Thoracic aorta (tissue), 2 donors: ENCODE data around the gene INO80D. TPM values are rescaled to one million over a fixed set of nuclear protein-coding genes. Genes with fewer than 3 reads are reported as not detected.

Experiments used
- ATAC-seq: fragments of 150-250 bp; one replicate; pipeline ENCODE4 v1.8.0; 2017; ENCODE audit warnings: low read depth; ENCODE audit not compliant: insufficient number of reproducible peaks, low FRiP score
- DNase-seq: peaks from one replicate; pipeline ENCODE4 v3.0.0-alpha.2; 2020; ENCODE audit warnings: low spot score
- H3K27ac ChIP-seq, 2 donors: fragments of 200-600 bp; sonication (generic); 1 replicate in 1 of 2; 2 replicates in 1 of 2; pipeline ENCODE4 v1.5.1; 2016; ENCODE audit warnings: mild to moderate bottlenecking in 2 of 2, moderate library complexity in 2 of 2
- H3K27me3 ChIP-seq: fragments of 200-600 bp; sonication (generic); replicated peaks from 2 replicates; pipeline ENCODE4 v1.6.0; 2016; ENCODE audit warnings: mild to moderate bottlenecking; ENCODE audit not compliant: insufficient read depth
- H3K36me3 ChIP-seq: fragments of 200-600 bp; sonication (generic); one replicate; pipeline ENCODE4 v1.5.1; 2016
- H3K4me1 ChIP-seq, 2 donors: fragments of 200-600 bp; sonication (generic); 1 replicate in 1 of 2; 2 replicates in 1 of 2; pipeline versions ENCODE4 v1.5.1 to v1.6.0; 2016; ENCODE audit warnings: low read depth in 2 of 2, mild to moderate bottlenecking in 1 of 2; ENCODE audit not compliant: control insufficient read depth in 1 of 2
- H3K4me3 ChIP-seq: fragments of 200-600 bp; sonication (generic); 2 replicates; pipeline ENCODE4 v1.5.1; 2016; ENCODE audit warnings: mild to moderate bottlenecking
- H3K9me3 ChIP-seq: fragments of 200-600 bp; sonication (generic); 2 replicates; pipeline ENCODE4 v1.5.1; 2016
- CTCF ChIP-seq: fragments of 200-600 bp; sonication (generic); IDR thresholded peaks from one replicate; pipeline ENCODE4 v1.5.1; 2019; ENCODE audit warnings: antibody characterized with exemption
- total RNA-seq, 2 donors: library from RNA; depleted of rRNA; stranded (reverse); fragments of >200 nt; gene quantifications; one replicate each; pipeline versions ENCODE4 v1.1.0 to v1.2.3, GENCODE V29; 2016

INO80D gene
- total RNA-seq, 2 donors from 2014 or later = 24.4 to 25.5 TPM

- Histone ChIP-seq H3K27me3 (no peaks in the 10 kb centered on the region), H3K9me3 (no peaks in the 10 kb centered on the region), H3K4me1 (no peaks in the 10 kb centered on the region), H3K36me3 (peaks cover 9% of the 10 kb centered on the region), H3K27ac (no peak overlapping the region), H3K4me3 (no peak overlapping the region)
- DNase-seq (no peak), ATAC-seq (no peak)
- TF ChIP-seq CTCF = no peak
These were observed 29.1 kb upstream of the INO80D start for GRCh38 chr2:206115026-206115578.

- H3K4me1 ChIP-seq = no peaks in the 10 kb centered on the region
- no peaks in the 10 kb centered on the region for H3K27me3 ChIP-seq
- no peak for TF ChIP-seq CTCF
- peaks cover 4% of the 10 kb centered on the region for H3K36me3 ChIP-seq
- ATAC-seq (no peak), DNase-seq (no peak)
- H3K4me3 ChIP-seq = no peak overlapping the region
- no peaks in the 10 kb centered on the region for H3K9me3 ChIP-seq
- no peak overlapping the region for H3K27ac ChIP-seq
These were observed 27.0 kb upstream of the INO80D start for GRCh38 chr2:206112846-206113547.

- ATAC-seq (no peak), DNase-seq (no peak)
These were observed 26.1 kb upstream of the INO80D start for GRCh38 chr2:206112108-206112507.

GRCh38 chr2:206108713-206109112 lies 22.7 kb upstream of the INO80D start:
- H3K36me3 ChIP-seq = peaks cover 7% of the 10 kb centered on the region
- DNase-seq (no peak), ATAC-seq (no peak)
- TF ChIP-seq CTCF = no peak
- no peaks in the 10 kb centered on the region for H3K27me3 ChIP-seq
- no peak overlapping the region for H3K4me3 ChIP-seq
- H3K27ac ChIP-seq = no peak overlapping the region
- no peaks in the 10 kb centered on the region for H3K4me1 ChIP-seq
- H3K9me3 ChIP-seq = no peaks in the 10 kb centered on the region

More at GRCh38 chr2:206112108-206112507, 26.1 kb upstream of the INO80D start:
- no peak for TF ChIP-seq CTCF
- Histone ChIP-seq H3K4me1 (no peaks in the 10 kb centered on the region), H3K9me3 (no peaks in the 10 kb centered on the region), H3K27me3 (no peaks in the 10 kb centered on the region), H3K4me3 (no peak overlapping the region), H3K36me3 (peaks cover under 1% of the 10 kb centered on the region), H3K27ac (no peak overlapping the region)

GRCh38 chr2:206105541-206105940 lies 19.6 kb upstream of the INO80D start:
- H3K36me3 ChIP-seq = peaks cover 7% of the 10 kb centered on the region
- ATAC-seq (no peak), DNase-seq (no peak)
- H3K9me3 ChIP-seq = no peaks in the 10 kb centered on the region
- H3K27ac ChIP-seq = no peak overlapping the region
- TF ChIP-seq CTCF = no peak
- H3K4me3 ChIP-seq = no peak overlapping the region
- H3K27me3 ChIP-seq = no peaks in the 10 kb centered on the region
- no peaks in the 10 kb centered on the region for H3K4me1 ChIP-seq
